HG03558 (cell line): ENCODE measurements around the gene REPIN1.

ENCODE experiments used
- ATAC-seq: cut with Tn5 transposase; IDR thresholded peaks from one replicate; pipeline ENCODE4 v1.9.1; 2021; ENCODE audit warnings: moderate number of reproducible peaks; ENCODE audit not compliant: unreplicated experiment; ENCODE audit errors: extremely low read depth

Gene REPIN1

GRCh38 chr7:150373049-150373801 is 4.6 kb downstream of the REPIN1 start:
- ATAC-seq, result no peak

DNA sequence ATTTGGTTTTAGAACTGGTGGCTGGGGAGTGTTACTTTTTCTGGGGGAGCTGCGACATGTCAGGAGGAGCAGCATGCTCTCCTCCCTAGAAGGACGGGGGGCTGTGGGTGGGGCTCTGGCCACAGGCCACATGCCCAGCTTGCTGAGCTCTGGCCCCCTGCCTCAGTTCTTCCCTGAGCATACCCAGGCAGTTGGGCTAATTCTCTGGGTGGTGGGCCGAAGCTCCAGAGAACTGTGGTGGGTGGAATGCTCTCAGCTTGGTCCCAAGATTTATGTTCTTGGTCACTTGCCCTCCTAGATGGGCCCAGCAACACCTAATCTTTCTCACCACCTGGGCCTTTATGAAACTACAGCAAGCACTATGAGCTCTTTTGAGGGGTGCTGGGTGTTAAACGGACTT is 5.4 kb downstream of the REPIN1 start:
- ATAC-seq, result no peak

DNA sequence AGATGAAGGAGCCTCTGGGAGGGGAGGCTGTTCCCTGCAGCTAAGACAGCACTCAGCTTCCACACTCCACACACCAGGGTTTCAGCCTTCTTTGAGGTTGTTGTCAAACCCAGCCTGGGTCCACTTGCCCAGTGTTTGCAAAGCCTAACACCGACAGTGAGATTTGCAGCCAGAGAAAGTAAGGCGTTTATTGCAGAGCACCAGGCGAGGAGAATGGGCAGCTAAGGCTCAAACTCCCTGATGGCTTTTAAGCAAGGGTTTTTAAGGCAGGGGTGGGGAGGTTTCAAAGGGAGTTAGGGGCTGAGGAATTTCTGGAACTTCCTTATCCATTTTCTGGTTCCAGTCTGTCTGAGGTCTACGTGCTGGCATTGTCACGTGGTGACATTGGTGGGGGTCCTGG is 5.8 kb downstream of the REPIN1 start:
- ATAC-seq, result no peak

DNA sequence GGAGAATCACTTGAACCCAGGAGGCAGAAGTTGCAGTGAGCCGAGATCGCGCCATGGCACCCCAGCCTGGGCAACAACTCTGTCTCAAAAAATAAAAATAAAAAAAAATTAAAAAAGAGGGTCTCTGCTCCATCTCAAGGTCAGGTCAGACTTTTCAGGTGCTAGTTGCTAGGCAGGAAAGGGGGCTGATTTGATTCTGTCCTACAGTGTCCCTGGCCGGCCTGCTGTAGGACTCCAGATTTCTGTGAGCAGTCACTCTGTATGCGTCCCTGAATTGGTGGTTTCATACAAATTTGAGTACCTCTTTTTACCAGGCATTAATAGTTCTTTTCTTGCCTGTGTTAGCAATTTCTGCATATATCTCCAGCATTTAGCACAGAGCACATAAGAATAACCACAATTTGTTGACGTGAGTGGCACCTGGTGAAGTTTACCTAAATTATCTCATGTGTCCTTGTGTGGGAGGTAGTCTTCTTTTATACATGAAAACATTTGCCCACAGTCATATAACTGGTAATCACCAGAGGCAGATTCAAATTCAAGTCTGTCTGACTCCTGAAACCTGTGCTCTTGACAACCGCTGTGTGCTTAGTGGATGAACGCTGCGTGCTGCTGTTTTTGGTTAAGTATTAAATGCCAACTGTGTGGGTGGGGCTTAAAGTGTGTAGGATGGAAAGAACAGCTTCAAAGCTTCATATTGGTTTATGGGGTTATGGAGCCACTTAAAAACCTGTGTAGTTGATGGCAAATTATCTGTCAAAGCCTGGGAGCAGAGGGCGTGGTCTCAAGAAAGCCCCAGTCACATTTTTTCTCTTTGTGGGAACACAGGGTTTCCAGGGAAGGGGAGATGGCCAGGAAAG is 7.3 kb downstream of the REPIN1 start:
- no peak for ATAC-seq

- no peak for ATAC-seq
These were observed 7.9 kb downstream of the REPIN1 start for GRCh38 chr7:150376560-150376959.

- ATAC-seq, result no peak
These were observed 8.6 kb downstream of the REPIN1 start for GRCh38 chr7:150377196-150377595.

GRCh38 chr7:150377635-150378034 is 9.0 kb downstream of the REPIN1 start:
- no peak for ATAC-seq

DNA sequence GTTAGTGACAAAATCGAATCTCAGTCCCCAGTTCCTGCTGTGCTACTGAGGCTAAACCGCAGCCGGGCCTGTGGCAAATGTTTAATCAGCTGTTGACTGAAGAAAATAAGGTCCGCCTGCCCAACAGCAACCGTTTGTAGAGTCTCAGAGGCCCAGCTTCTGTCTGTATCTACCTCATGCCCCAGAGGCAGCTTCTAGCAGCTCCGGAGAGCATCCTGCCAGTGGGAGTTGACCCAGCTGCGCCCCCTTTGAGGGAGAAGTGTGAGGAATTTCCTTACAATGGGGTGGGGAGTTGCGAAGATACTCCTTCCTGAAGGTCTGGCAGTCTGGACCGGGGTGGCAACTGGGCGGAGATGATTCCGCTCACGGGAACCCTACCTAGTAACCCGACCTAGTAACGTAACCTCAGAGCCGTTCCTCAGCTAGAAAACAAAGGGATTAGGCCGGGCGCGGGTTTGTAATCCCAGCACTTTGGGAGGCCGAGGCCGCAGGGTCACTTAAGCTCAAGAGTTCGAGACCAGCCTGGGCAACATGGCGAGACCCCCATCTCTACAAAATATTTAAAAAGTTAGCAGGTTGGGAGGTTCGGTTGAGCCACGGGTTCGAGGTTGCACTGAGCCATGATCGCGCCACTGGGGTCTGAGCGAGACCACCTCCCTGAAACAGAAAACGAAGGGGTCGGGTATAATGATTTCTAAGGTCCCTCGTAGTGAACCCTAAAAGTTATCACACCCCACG is 9.7 kb downstream of the REPIN1 start:
- no peak for ATAC-seq

DNA sequence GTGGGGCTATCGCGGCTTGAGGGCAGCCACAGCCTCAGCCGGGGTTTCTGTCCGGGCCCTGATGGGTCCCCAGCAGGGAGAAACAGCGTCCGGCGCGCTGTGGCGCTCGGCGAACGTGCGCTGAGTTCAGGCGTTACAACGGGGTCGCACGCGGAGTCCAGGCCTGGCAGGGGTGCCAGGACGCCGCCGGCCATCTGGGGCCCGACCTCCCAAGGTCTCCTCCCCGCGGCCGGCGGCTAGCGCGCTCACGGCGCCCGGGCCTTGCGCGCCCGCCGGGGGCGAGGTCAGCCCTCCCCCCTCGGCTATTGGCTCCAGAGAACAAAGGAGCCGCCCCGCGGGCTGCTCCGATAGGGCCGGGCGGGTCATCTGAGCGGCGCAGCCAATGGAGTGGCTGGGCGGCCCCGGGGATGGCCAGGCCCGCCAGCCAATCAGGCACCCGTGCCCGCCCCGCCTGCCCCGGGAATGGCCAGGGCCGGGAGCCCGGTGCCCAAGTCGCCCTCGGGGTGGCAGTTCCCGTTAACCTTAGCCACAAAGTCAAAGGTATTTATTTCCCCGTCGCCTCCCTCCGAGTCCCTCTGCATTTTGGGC is 10.3 kb downstream of the REPIN1 start, which contains the start of gene ZNF775:
ZNF775 (plus strand) TSS at position 478 of the 588 bp plus-strand sequence. CDS start 9,141 bp downstream, outside the sequence.
- peak; percentile 68 for ATAC-seq

DNA sequence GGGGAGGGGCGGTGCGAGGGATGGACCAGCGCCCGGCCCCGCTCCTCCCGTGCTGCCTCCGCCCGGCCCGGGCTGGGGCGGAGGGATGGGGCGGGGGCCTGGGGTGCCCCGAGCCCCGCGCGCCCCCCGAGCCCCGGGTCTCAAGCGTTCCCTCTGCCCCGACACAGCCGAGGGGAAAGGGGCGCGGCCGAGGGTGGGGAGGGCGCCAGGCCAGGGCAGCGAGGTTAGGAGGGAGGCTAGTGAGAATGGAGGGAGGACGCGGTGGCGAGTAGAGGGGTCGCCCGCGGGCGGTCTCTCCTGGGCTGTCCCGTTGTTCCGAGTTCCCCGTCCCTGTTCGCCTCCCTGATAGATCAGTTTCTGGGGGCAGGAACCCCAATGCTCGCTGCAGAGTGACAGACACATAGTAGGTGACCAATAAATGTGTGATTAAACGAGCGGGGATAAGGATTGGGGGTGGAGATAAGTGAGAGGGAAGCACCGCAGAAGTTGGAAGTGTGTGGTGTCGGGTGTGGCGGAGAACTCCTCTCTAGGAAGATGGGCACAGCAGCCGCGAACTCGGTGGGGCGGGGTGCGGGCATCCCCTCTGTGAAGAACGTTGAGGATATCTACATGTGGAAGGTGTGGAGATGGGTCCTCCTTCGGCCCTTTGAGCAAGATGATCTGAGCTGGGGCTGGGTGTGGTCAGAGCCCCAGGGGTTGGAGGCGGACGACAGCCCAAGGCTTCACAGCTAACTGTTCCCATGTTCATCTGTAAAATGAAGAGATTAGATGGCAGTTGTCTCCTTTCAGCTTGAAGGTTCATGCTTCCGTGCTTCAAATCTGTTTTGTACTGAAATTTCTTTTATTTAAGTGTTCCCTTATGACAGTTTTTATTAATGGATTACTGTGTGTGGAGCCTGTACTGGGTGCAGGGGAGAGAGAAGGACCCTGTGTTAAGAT is 11.1 kb downstream of the REPIN1 start:
- peak; percentile 6 for ATAC-seq

DNA sequence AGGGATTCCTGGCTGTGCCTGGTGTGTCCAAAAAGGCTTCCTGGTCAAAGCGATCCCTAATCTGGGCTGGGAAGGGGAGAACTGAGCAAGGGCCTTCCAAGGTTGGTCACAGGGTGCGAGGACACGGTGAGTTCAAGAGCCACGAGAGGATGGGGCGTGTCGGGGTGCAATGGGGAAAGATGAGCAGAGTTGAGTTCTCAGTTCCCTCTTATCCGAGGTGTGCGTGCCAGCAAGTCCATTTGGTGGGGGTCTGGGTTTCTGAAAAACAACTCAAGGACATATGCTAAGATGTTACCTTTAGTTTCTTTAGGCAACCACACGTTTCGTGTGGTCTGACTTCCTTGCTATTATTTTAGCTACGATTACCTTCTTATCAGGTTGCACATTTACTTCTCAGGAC is 11.8 kb downstream of the REPIN1 start:
- ATAC-seq, result no peak

- no peak for ATAC-seq
These were observed 12.5 kb downstream of the REPIN1 start for GRCh38 chr7:150381096-150381495.

DNA sequence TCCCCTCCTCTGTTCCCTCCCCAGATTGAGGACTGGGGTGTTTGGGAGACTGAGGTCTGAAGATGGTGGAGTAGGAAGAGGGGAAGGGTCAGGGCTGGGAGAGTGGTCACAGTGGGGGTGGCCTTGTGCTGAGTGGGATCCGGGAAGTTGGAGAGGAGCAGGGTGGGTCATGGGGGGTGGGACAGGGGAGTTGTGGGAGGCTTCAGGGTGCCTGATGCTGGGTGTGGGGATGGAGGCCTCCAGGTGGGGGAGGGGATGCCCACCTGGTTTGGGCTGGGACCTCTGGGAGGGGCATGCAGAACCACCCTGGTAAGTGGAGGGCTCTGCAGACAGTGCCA is 13.1 kb downstream of the REPIN1 start:
- no peak for ATAC-seq

DNA sequence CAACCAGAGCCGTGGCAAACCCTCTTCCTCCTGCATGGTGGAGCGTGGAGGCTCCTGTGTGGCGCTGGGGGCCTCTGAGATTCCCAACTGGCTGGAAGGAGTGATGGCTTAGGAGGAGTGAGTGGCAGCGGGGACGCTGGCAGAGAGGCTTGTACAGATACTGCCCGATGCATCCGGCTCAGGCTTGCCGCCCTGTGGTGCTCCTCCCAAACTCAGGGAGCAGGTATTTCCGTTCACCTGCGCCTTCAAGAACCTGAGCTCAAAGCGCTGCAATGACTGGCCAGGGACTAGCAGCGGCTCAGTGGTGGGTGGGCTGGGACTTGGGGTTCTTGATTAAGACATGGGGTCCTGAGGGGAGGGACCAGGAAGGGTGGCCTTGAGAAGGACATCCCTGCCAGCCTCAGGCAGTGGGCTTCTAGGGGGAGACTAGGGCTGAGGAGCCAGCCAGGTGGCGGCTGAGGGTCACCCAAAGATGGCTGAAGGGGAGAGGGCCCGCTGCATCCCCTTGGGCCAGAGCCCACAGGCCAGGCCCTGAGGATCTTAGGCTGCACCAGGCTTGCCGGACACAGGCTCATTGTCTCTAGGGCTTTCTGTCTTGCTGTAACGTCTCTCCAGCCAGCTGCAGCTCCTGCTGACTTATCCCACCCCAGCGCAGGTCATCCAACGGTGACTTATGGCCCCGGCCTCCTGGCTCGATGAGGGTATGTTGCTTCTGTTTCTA is 13.7 kb downstream of the REPIN1 start:
- ATAC-seq, result no peak

GRCh38 chr7:150382844-150383225 is 14.2 kb downstream of the REPIN1 start:
- no peak for ATAC-seq

GRCh38 chr7:150383710-150384397 is 15.2 kb downstream of the REPIN1 start:
- ATAC-seq, result no peak

GRCh38 chr7:150384406-150385301 is 16.0 kb downstream of the REPIN1 start:
- no peak for ATAC-seq
